ENCODE results near the gene AKR1E2. TPM values are rescaled to one million over a fixed set of nuclear protein-coding genes. Genes with fewer than 3 reads are reported as not detected.

AKR1E2 gene
- total and polyA plus RNA-seq, 2 donors (not counting 1 experiment from before 2014, with no cell fraction given) = 0.42 TPM; not detected in 1

DNA sequence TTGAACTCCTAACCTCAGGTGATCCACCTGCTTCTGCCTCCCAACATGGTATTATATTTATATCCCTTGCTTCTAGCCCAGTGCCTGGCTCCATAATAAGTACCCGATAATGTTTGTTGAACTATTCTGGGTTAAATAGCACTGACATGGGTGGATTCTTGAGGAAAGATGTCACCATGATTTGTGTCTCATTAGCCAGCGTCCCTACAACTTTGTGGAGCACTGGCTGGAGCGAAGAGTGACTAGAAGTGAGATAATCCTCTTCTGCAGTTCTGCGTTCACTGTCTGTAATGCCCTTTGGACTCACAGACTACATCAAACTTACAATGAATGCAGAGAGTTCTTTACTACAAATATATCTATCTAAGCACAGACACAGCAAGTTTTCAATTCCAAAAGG, 16.9 kb upstream of the AKR1E2 start:
- Histone ChIP-seq H3K4me2 (replicated peaks; ENCODE audit: low read depth, low read length, poor library complexity, severe bottlenecking) (no peak overlapping the region), H2AFZ (ENCODE audit: insufficient read depth, low read depth, low read length, poor library complexity, severe bottlenecking) (no peak overlapping the region), H3K36me3 (replicated peaks in 1 of 2; ENCODE audit: control extremely low read depth in 1 of 2, control insufficient read depth in 1 of 2, extremely low read depth in 1 of 2, insufficient read depth in 2 of 2, low read length in 1 of 2) (no peaks in the 10 kb centered on the region), H4K20me1 (ENCODE audit: control insufficient read depth, insufficient read depth, low read length, poor library complexity, severe bottlenecking) (no peaks in the 10 kb centered on the region), H3K4me1 (ENCODE audit: control insufficient read depth in 2 of 2, insufficient read depth in 2 of 2, low read length in 2 of 2) (peaks cover 0 to 3% of the 10 kb centered on the region in 2 donors), H3K79me2 (ENCODE audit: control insufficient read depth, insufficient read depth, low read length) (no peaks in the 10 kb centered on the region), H3K27me3 (replicated peaks in 1 of 4; ENCODE audit: control extremely low read depth in 1 of 4, control insufficient read depth in 3 of 4, insufficient read depth in 4 of 4, low read length in 3 of 4) (no peaks in the 10 kb centered on the region), H3K9me3 (ENCODE audit: control extremely low read depth in 1 of 3, control insufficient read depth in 2 of 3, insufficient read depth in 1 of 3, low read length in 2 of 3) (no peaks in the 10 kb centered on the region), H3K4me3 (ENCODE audit: control extremely low read depth in 1 of 5, extremely low read depth in 1 of 5, insufficient read depth in 1 of 5, low read depth in 2 of 5, low read length in 4 of 5) (no peak overlapping the region), H3K27ac (ENCODE audit: low read length in 2 of 2) (no peak overlapping the region), H3K9ac (ENCODE audit: low read length) (no peak overlapping the region)
- 100% methylated on average over 1 of the region's 4 CpGs for WGBS (ENCODE audit: insufficient coverage)
- no peak for DNase-seq
- H3K4me3 Mint-ChIP-seq = no peak overlapping the region
- intact Hi-C loops (cut with micrococcal nuclease) = no loop called here
- ATAC-seq (ENCODE audit: low read depth) = no peak
- peaks cover 3% of the 10 kb centered on the region for H3K4me1 Mint-ChIP-seq
- TF ChIP-seq, protein P1, sequence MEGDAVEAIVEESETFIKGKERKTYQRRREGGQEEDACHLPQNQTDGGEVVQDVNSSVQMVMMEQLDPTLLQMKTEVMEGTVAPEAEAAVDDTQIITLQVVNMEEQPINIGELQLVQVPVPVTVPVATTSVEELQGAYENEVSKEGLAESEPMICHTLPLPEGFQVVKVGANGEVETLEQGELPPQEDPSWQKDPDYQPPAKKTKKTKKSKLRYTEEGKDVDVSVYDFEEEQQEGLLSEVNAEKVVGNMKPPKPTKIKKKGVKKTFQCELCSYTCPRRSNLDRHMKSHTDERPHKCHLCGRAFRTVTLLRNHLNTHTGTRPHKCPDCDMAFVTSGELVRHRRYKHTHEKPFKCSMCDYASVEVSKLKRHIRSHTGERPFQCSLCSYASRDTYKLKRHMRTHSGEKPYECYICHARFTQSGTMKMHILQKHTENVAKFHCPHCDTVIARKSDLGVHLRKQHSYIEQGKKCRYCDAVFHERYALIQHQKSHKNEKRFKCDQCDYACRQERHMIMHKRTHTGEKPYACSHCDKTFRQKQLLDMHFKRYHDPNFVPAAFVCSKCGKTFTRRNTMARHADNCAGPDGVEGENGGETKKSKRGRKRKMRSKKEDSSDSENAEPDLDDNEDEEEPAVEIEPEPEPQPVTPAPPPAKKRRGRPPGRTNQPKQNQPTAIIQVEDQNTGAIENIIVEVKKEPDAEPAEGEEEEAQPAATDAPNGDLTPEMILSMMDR (IDR thresholded peaks at IDR 0.05) = no peak
- TF ChIP-seq EZH2 (IDR thresholded peaks at IDR 0.05; ENCODE audit: borderline replicate concordance, insufficient read depth, low read depth, low read length, poor library complexity, severe bottlenecking) = no peak
- ChIA-PET POLR2A (no interaction called here), CTCF (no interaction called here)
- no peak overlapping the region for H3K27ac Mint-ChIP-seq
- H3K9me3 Mint-ChIP-seq (ENCODE audit: insufficient read depth) = no peaks in the 10 kb centered on the region
- H3K27me3 Mint-ChIP-seq = peaks cover 22% of the 10 kb centered on the region

- no peaks in the 10 kb centered on the region for H3K9me3 ChIP-seq (ENCODE audit: control extremely low read depth in 1 of 3, control insufficient read depth in 2 of 3, insufficient read depth in 1 of 3, low read length in 2 of 3)
- no peaks in the 10 kb centered on the region for H3K36me3 ChIP-seq (replicated peaks in 1 of 2; ENCODE audit: control extremely low read depth in 1 of 2, control insufficient read depth in 1 of 2, extremely low read depth in 1 of 2, insufficient read depth in 2 of 2, low read length in 1 of 2)
- Mint-ChIP-seq H3K9me3 (ENCODE audit: insufficient read depth) (no peaks in the 10 kb centered on the region), H3K4me1 (peaks cover 3% of the 10 kb centered on the region), H3K27ac (no peak overlapping the region), H3K4me3 (no peak overlapping the region), H3K27me3 (peaks cover 22% of the 10 kb centered on the region)
- no peak overlapping the region for H3K4me3 ChIP-seq (ENCODE audit: control extremely low read depth in 1 of 5, extremely low read depth in 1 of 5, insufficient read depth in 1 of 5, low read depth in 2 of 5, low read length in 4 of 5)
- CTCF ChIA-PET = no interaction called here
- no peaks in the 10 kb centered on the region for H3K27me3 ChIP-seq (replicated peaks in 1 of 4; ENCODE audit: control extremely low read depth in 1 of 4, control insufficient read depth in 3 of 4, insufficient read depth in 4 of 4, low read length in 3 of 4)
- WGBS (ENCODE audit: insufficient coverage) = 78% methylated on average over 8 of the region's 9 CpGs
- H3K4me1 ChIP-seq (ENCODE audit: control insufficient read depth in 2 of 2, insufficient read depth in 2 of 2, low read length in 2 of 2) = peaks cover 0 to 3% of the 10 kb centered on the region in 2 donors
- no peak overlapping the region for H3K9ac ChIP-seq (ENCODE audit: low read length)
- ATAC-seq (ENCODE audit: low read depth) (no peak), DNase-seq (no peak)
- POLR2A ChIA-PET = no interaction called here
- intact Hi-C loops (cut with micrococcal nuclease) = no loop called here
- no peak overlapping the region for H3K27ac ChIP-seq (ENCODE audit: low read length in 2 of 2)
- no peak overlapping the region for H3K4me2 ChIP-seq (replicated peaks; ENCODE audit: low read depth, low read length, poor library complexity, severe bottlenecking)
- TF ChIP-seq, protein P1 (IDR thresholded peaks at IDR 0.05) = no peak
- TF ChIP-seq EZH2 (IDR thresholded peaks at IDR 0.05; ENCODE audit: borderline replicate concordance, insufficient read depth, low read depth, low read length, poor library complexity, severe bottlenecking) = no peak
- no peaks in the 10 kb centered on the region for H3K79me2 ChIP-seq (ENCODE audit: control insufficient read depth, insufficient read depth, low read length)
- H4K20me1 ChIP-seq (ENCODE audit: control insufficient read depth, insufficient read depth, low read length, poor library complexity, severe bottlenecking) = no peaks in the 10 kb centered on the region
- no peak overlapping the region for H2AFZ ChIP-seq (ENCODE audit: insufficient read depth, low read depth, low read length, poor library complexity, severe bottlenecking)
These were observed 15.9 kb upstream of the AKR1E2 start for GRCh38 chr10:4810092-4810491.
